ENCODE measurements around the gene PHKB. TPM values are rescaled to one million over a fixed set of nuclear protein-coding genes. Genes with fewer than 3 reads are reported as not detected.
"Not testable (repeated sequence)": the region's sequence is repeated elsewhere in the genome, so short reads cannot be mapped to it uniquely, and the experiment has no call there.

The PHKB gene
- polyA plus RNA-seq, 1 experiment = 78.7 TPM

DNA sequence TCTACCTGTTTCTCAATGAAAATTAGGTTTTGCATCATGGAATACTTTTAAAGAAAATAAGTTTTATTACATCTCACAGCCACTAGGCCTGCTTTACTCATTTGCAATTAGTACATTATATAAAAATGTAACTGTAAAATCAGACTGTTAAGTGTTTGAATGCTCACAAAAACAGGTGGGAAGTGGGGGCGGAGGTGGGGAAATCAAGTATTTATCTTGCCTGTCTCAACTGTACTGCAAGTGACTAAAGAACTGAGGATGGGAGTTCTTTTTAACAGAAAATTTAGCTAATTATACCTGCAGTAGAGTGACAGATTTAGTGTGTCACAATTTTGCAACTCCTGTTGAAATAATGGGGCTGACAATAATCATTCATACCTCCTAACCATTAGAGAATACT, 34.3 kb upstream of the PHKB start:
- Histone ChIP-seq H3K4me3 (ENCODE audit: low read depth, low read length) (no peak overlapping the region), H3K9me3 (ENCODE audit: control insufficient read depth, insufficient read depth, low read length) (no peaks in the 10 kb centered on the region; the same call in 1 of the 2 replicates), H3K27ac (ENCODE audit: low read depth, low read length) (no peak overlapping the region), H3K27me3 (ENCODE audit: control insufficient read depth, insufficient read depth, low read length) (no peaks in the 10 kb centered on the region)
- ChIA-PET CTCF (no interaction called here), POLR2A (no interaction called here)
- TF ChIP-seq, protein P1, sequence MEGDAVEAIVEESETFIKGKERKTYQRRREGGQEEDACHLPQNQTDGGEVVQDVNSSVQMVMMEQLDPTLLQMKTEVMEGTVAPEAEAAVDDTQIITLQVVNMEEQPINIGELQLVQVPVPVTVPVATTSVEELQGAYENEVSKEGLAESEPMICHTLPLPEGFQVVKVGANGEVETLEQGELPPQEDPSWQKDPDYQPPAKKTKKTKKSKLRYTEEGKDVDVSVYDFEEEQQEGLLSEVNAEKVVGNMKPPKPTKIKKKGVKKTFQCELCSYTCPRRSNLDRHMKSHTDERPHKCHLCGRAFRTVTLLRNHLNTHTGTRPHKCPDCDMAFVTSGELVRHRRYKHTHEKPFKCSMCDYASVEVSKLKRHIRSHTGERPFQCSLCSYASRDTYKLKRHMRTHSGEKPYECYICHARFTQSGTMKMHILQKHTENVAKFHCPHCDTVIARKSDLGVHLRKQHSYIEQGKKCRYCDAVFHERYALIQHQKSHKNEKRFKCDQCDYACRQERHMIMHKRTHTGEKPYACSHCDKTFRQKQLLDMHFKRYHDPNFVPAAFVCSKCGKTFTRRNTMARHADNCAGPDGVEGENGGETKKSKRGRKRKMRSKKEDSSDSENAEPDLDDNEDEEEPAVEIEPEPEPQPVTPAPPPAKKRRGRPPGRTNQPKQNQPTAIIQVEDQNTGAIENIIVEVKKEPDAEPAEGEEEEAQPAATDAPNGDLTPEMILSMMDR (IDR thresholded peaks at IDR 0.05; ENCODE audit: low read depth, low read length) = no peak
- DNase-seq (ENCODE audit: low read depth, low spot score) = no peak

DNA sequence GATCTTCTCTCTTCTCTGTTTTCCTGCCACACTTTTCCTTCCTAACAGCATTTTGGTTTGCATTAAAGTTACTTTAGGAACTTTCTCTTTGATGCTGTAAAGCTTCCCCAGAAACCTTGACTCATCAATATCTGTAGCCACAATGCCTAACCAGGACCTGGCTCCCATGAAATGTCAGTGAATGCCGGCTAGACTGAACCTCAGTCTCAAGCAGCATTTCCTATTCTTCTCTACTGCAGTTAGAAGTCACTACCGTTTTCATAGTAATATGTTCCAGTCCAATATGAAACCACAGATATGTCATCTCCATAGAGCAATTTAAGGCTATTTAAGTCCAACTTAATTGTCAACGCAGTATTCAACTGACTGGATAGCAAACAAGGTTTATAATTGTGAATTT, 29.2 kb upstream of the PHKB start:
- ChIA-PET CTCF (no interaction called here), POLR2A (no interaction called here)
- DNase-seq (ENCODE audit: low read depth, low spot score) = no peak
- no peak overlapping the region for H3K27ac ChIP-seq (ENCODE audit: low read depth, low read length)
- TF ChIP-seq, protein P1 (IDR thresholded peaks at IDR 0.05; ENCODE audit: low read depth, low read length) = no peak
- no peaks in the 10 kb centered on the region for H3K27me3 ChIP-seq (ENCODE audit: control insufficient read depth, insufficient read depth, low read length)
- H3K4me3 ChIP-seq (ENCODE audit: low read depth, low read length) = no peak overlapping the region
- H3K9me3 ChIP-seq (ENCODE audit: control insufficient read depth, insufficient read depth, low read length) = no peaks in the 10 kb centered on the region; the same call in 1 of the 2 replicates

DNA sequence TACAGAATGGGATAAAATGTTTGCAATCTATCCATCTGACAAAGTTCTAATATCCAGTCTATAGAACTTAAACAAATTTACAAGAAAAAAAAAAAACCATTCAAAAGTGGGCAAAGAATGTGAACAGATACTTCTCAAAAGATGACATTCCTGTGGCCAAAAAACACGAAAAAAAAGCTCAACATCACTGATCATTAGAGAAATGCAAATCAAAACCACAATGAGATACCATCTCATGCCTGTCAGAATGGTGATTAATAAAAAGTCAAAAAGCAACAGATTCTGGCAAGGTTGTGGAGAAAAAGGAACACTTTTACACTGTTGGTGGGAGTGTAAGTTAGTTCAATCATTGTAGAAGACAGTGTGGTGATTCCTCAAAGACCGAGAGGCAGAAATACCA, 26.9 kb upstream of the PHKB start:
- H3K9me3 ChIP-seq (ENCODE audit: control insufficient read depth, insufficient read depth, low read length); H3K27me3 ChIP-seq (ENCODE audit: control insufficient read depth, insufficient read depth, low read length); H3K4me3 ChIP-seq (ENCODE audit: low read depth, low read length); H3K27ac ChIP-seq (ENCODE audit: low read depth, low read length); DNase-seq (ENCODE audit: low read depth, low spot score); POLR2A ChIA-PET: not testable (repeated sequence)
- CTCF ChIA-PET = interaction anchor here (0.6 kb wide), 1 partner anchor 15 kb away, joined by 4 read pairs; no protein-coding TSS in a partner anchor

DNA sequence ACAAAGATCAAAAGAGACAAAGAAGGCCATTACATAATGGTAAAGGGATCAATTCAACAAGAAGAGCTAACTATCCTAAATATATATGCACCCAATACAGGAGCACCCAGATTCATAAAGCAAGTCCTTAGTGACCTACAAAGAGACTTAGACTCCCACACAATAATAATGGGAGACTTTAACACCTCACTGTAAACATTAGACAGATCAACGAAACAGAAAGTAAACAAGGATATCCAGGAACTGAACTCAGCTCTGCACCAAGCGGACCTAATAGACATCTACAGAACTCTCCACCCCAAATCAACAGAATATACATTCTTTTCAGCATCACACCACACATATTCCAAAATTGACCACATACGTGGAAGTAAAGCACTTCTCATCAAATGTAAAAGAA, 21.1 kb upstream of the PHKB start:
- H3K27ac ChIP-seq (ENCODE audit: low read depth, low read length); H3K9me3 ChIP-seq (ENCODE audit: control insufficient read depth, insufficient read depth, low read length); DNase-seq (ENCODE audit: low read depth, low spot score); H3K4me3 ChIP-seq (ENCODE audit: low read depth, low read length); POLR2A ChIA-PET; CTCF ChIA-PET; H3K27me3 ChIP-seq (ENCODE audit: control insufficient read depth, insufficient read depth, low read length): not testable (repeated sequence)

DNA sequence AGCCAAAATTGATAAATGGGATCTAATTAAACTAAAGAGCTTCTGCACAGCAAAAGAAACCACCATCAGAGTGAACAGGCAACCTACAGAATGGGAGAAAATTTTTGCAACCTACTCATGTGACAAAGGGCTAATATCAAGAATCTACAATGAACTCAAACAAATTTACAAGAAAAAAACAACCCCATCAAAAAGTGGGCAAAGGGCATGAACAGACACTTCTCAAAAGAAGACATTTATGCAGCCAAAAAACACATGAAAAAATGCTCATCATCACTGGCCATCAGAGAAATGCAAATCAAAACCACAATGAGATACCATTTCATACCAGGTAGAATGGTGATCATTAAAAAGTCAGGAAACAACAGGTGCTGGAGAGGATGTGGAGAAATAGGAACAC, 18.2 kb upstream of the PHKB start:
- POLR2A ChIA-PET; H3K4me3 ChIP-seq (ENCODE audit: low read depth, low read length); CTCF ChIA-PET; H3K27me3 ChIP-seq (ENCODE audit: control insufficient read depth, insufficient read depth, low read length); H3K9me3 ChIP-seq (ENCODE audit: control insufficient read depth, insufficient read depth, low read length); DNase-seq (ENCODE audit: low read depth, low spot score); H3K27ac ChIP-seq (ENCODE audit: low read depth, low read length): not testable (repeated sequence)

DNA sequence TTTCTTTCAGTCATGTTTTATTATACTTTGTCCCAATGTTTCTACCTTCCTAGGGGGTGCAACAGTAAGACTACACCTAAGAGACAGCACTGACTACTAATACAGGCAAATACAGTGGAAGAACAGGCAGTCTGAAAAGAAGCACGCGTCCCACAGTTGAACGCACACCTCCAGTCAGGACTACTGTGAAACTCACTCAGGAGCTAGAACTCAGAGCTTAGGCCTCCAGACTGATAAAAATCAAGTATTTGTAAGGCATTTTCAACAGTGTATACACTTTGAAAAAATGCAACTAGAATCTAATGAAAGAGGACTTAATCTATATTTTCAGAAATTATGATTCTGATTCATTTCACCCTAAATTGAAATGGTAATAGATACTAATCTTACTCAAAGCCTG, 14.7 kb upstream of the PHKB start:
- H3K27ac ChIP-seq (ENCODE audit: low read depth, low read length) = no peak overlapping the region
- no peak for DNase-seq (ENCODE audit: low read depth, low spot score)
- no peaks in the 10 kb centered on the region for H3K9me3 ChIP-seq (ENCODE audit: control insufficient read depth, insufficient read depth, low read length)
- no peaks in the 10 kb centered on the region for H3K27me3 ChIP-seq (ENCODE audit: control insufficient read depth, insufficient read depth, low read length)
- POLR2A ChIA-PET = no interaction called here
- CTCF ChIA-PET = no interaction called here
- H3K4me3 ChIP-seq (ENCODE audit: low read depth, low read length) = no peak overlapping the region
- TF ChIP-seq, protein P1 (IDR thresholded peaks at IDR 0.05; ENCODE audit: low read depth, low read length) = no peak
